ENCODE measurements around the gene MRPL42.
"Not testable (repeated sequence)": the region's sequence is repeated elsewhere in the genome, so short reads cannot be mapped to it uniquely, and the experiment has no call there.

MRPL42 gene

DNA sequence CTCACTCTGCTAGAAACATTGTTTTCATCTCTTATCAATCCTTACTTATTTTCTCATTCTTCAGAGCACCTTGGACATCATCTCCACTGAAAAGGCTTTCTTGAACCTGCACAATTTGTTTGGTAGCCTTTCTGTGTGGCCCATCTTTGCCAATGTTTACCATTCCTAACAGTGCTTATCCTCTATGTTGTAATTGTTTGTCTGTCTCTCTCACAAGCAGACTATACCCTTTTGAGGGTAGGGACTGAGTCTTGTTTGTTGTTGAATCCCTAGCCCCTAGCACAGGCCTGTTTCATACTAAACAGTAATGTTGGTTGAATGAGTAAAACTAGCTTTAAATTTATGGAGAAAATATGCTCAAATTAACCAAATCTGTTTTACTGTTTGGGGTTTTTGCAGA is 9.2 kb downstream of the MRPL42 start:
- H3K27me3 ChIP-seq (ENCODE audit: insufficient read depth, low read length) = no peaks in the 10 kb centered on the region
- H3K9ac ChIP-seq (ENCODE audit: low read depth, low read length) = no peak overlapping the region
- no peaks in the 10 kb centered on the region for H3K9me3 ChIP-seq (ENCODE audit: insufficient read depth, low read depth, low read length)
- H3K4me3 ChIP-seq (ENCODE audit: low read length) = no peak overlapping the region
- peaks cover 95% of the 10 kb centered on the region for H3K36me3 ChIP-seq (ENCODE audit: insufficient read depth, low read depth, low read length)
- H3K27ac ChIP-seq (ENCODE audit: low read length) = no peak overlapping the region
- H3K4me1 ChIP-seq (ENCODE audit: insufficient read depth, low read length) = no peaks in the 10 kb centered on the region

- Histone ChIP-seq H3K9ac (ENCODE audit: low read depth, low read length) (no peak overlapping the region), H3K4me3 (ENCODE audit: low read length) (no peak overlapping the region), H3K27ac (ENCODE audit: low read length) (no peak overlapping the region), H3K9me3 (ENCODE audit: insufficient read depth, low read depth, low read length) (no peaks in the 10 kb centered on the region), H3K36me3 (ENCODE audit: insufficient read depth, low read depth, low read length) (peaks cover 97% of the 10 kb centered on the region), H3K4me1 (ENCODE audit: insufficient read depth, low read length) (no peaks in the 10 kb centered on the region), H3K27me3 (ENCODE audit: insufficient read depth, low read length) (no peaks in the 10 kb centered on the region)
These were observed 15.4 kb downstream of the MRPL42 start for GRCh38 chr12:93482721-93483120.

DNA sequence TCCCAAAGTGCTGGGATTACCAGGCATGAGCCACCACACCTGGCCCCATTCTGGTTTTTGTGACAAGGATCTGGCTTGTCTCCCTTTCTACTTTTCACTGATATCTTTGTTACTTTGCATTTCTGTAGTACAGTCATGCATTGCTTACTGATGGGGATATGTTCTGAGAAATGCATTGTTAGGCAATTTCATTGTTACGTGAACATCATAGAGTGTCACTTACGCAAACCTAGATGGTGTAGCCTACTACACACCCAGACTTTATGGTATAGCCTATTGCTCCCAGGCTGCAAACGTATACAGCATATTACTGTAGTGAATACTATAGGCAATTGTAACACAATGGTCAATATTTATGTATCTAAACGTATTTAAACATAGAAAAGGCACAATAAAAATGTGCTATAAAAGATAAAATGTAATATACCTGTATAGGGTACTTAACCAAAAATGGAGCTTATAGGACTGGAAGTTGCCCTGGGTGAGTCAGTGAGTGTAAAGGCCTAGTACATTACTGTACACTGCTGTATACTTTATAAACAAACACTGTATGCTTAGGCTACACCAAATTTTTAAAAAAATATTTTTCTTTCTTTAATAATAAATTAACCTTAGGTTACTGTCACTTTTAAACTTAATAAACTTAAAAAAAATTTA is 16.0 kb downstream of the MRPL42 start:
- Histone ChIP-seq H3K36me3 (ENCODE audit: insufficient read depth, low read depth, low read length) (peaks cover 97% of the 10 kb centered on the region), H3K9me3 (ENCODE audit: insufficient read depth, low read depth, low read length) (no peaks in the 10 kb centered on the region), H3K27ac (ENCODE audit: low read length) (no peak overlapping the region), H3K9ac (ENCODE audit: low read depth, low read length) (no peak overlapping the region), H3K4me1 (ENCODE audit: insufficient read depth, low read length) (no peaks in the 10 kb centered on the region), H3K4me3 (ENCODE audit: low read length) (no peak overlapping the region), H3K27me3 (ENCODE audit: insufficient read depth, low read length) (no peaks in the 10 kb centered on the region)

DNA sequence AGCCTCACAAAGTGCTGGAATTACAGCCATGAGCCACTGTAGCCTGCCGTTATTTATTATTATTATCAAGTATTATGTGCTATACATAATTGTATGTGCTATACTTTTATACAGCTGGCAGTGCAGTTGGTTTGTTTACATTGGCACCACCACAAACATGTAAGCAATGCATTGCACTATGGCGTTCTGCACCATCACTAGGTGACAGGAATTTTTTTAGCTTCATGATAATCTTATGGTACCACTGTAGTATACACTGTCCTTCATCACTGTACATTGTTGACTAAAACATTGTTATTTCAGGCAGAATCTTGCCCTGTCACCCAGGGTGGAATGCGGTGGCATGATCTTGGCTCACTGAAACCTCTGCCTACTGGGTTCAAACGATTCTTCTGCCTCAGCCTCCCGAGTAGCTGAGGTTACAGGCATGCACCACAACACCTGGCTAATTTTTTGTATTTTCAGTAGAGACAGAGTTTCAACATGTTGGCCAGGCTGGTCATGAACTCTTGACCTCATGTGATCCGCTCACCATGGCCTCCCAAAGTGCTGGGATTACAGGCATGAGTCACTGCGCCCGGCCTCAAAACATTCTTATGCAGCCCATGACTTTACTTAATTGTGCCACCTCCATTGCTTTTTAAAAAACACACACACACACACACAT is 17.1 kb downstream of the MRPL42 start:
- Histone ChIP-seq H3K27me3 (ENCODE audit: insufficient read depth, low read length) (no peaks in the 10 kb centered on the region), H3K4me3 (ENCODE audit: low read length) (no peak overlapping the region), H3K27ac (ENCODE audit: low read length) (no peak overlapping the region), H3K36me3 (ENCODE audit: insufficient read depth, low read depth, low read length) (peaks cover 95% of the 10 kb centered on the region), H3K9me3 (ENCODE audit: insufficient read depth, low read depth, low read length) (no peaks in the 10 kb centered on the region), H3K4me1 (ENCODE audit: insufficient read depth, low read length) (no peaks in the 10 kb centered on the region), H3K9ac (ENCODE audit: low read depth, low read length) (no peak overlapping the region)

GRCh38 chr12:93492808-93493207 is 25.5 kb downstream of the MRPL42 start:
- not testable (repeated sequence) for H3K4me3 ChIP-seq (ENCODE audit: low read length); H3K27me3 ChIP-seq (ENCODE audit: insufficient read depth, low read length); H3K27ac ChIP-seq (ENCODE audit: low read length); H3K4me1 ChIP-seq (ENCODE audit: insufficient read depth, low read length); H3K9ac ChIP-seq (ENCODE audit: low read depth, low read length); H3K9me3 ChIP-seq (ENCODE audit: insufficient read depth, low read depth, low read length)
- H3K36me3 ChIP-seq (ENCODE audit: insufficient read depth, low read depth, low read length) = peaks cover 75% of the 10 kb centered on the region

GRCh38 chr12:93494096-93494495 is 26.8 kb downstream of the MRPL42 start:
- no peak overlapping the region for H3K27ac ChIP-seq (ENCODE audit: low read length)
- no peak overlapping the region for H3K9ac ChIP-seq (ENCODE audit: low read depth, low read length)
- peaks cover 62% of the 10 kb centered on the region for H3K36me3 ChIP-seq (ENCODE audit: insufficient read depth, low read depth, low read length)
- no peaks in the 10 kb centered on the region for H3K27me3 ChIP-seq (ENCODE audit: insufficient read depth, low read length)
- no peaks in the 10 kb centered on the region for H3K4me1 ChIP-seq (ENCODE audit: insufficient read depth, low read length)
- H3K9me3 ChIP-seq (ENCODE audit: insufficient read depth, low read depth, low read length) = no peaks in the 10 kb centered on the region
- H3K4me3 ChIP-seq (ENCODE audit: low read length) = no peak overlapping the region

DNA sequence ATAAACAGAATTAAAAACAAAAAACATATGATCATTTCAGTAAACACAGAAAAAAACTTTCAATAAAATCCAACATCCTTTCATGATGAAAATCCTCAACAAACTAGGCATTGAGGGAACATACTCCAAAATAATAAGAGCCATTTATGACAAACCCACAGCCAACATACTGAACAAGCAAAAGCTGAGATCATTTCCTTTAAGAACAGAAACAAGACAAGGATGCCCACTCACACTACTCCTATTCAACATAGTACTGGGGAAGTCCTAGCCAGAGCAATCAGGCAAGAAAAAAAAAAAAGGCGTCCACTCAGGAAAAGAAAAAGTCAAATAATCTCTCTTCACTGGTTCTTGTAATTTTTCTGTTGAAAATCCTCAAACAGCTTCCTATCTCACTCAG is 30.1 kb downstream of the MRPL42 start:
- Histone ChIP-seq H3K9ac (ENCODE audit: low read depth, low read length) (no peak overlapping the region), H3K27ac (ENCODE audit: low read length) (no peak overlapping the region), H3K4me3 (ENCODE audit: low read length) (no peak overlapping the region), H3K9me3 (ENCODE audit: insufficient read depth, low read depth, low read length) (no peaks in the 10 kb centered on the region), H3K4me1 (ENCODE audit: insufficient read depth, low read length) (0 out of 2 replicates have a peak, but pooled peaks cover 3% of the 10 kb centered on the region), H3K36me3 (ENCODE audit: insufficient read depth, low read depth, low read length) (peaks cover 64% of the 10 kb centered on the region), H3K27me3 (ENCODE audit: insufficient read depth, low read length) (no peaks in the 10 kb centered on the region)

GRCh38 chr12:93498813-93499212 is 31.5 kb downstream of the MRPL42 start:
- not testable (repeated sequence) for H3K4me3 ChIP-seq (ENCODE audit: low read length); H3K27ac ChIP-seq (ENCODE audit: low read length); H3K4me1 ChIP-seq (ENCODE audit: insufficient read depth, low read length); H3K27me3 ChIP-seq (ENCODE audit: insufficient read depth, low read length); H3K9ac ChIP-seq (ENCODE audit: low read depth, low read length); H3K9me3 ChIP-seq (ENCODE audit: insufficient read depth, low read depth, low read length)
- peaks cover 73% of the 10 kb centered on the region for H3K36me3 ChIP-seq (ENCODE audit: insufficient read depth, low read depth, low read length)

DNA sequence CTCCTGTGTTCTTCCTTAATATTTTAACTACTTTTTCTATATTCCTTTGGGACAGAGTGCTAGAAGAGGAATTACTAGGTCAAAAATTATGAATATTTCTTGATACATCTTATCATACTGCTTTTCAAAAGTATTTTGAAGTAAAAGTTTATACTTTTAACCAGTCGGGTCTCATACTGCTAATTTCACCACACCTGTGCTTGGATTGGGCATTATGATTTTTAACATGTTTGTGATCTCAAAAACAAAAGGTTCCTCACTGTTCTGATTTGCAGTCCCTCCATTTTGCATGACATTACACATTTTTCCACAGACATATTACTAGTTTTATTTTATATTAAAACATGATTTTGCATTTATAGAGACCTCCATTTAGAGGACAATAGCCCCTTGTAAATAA is 32.9 kb downstream of the MRPL42 start:
- peaks cover 75% of the 10 kb centered on the region for H3K36me3 ChIP-seq (ENCODE audit: insufficient read depth, low read depth, low read length)

GRCh38 chr12:93500667-93501066 is 33.4 kb downstream of the MRPL42 start:
- Histone ChIP-seq H3K36me3 (ENCODE audit: insufficient read depth, low read depth, low read length) (peaks cover 75% of the 10 kb centered on the region), H3K9me3 (ENCODE audit: insufficient read depth, low read depth, low read length) (no peaks in the 10 kb centered on the region), H3K9ac (ENCODE audit: low read depth, low read length) (no peak overlapping the region), H3K27me3 (ENCODE audit: insufficient read depth, low read length) (no peaks in the 10 kb centered on the region), H3K4me1 (ENCODE audit: insufficient read depth, low read length) (0 out of 2 replicates have a peak, but pooled peaks cover 3% of the 10 kb centered on the region), H3K27ac (ENCODE audit: low read length) (no peak overlapping the region), H3K4me3 (ENCODE audit: low read length) (no peak overlapping the region)

More for the DNA sequence above, 32.9 kb downstream of the MRPL42 start:
- H3K27me3 ChIP-seq (ENCODE audit: insufficient read depth, low read length) = no peaks in the 10 kb centered on the region
- no peaks in the 10 kb centered on the region for H3K9me3 ChIP-seq (ENCODE audit: insufficient read depth, low read depth, low read length)
- no peak overlapping the region for H3K4me3 ChIP-seq (ENCODE audit: low read length)
- H3K27ac ChIP-seq (ENCODE audit: low read length) = no peak overlapping the region
- 0 out of 2 replicates have a peak, but pooled peaks cover 3% of the 10 kb centered on the region for H3K4me1 ChIP-seq (ENCODE audit: insufficient read depth, low read length)
- no peak overlapping the region for H3K9ac ChIP-seq (ENCODE audit: low read depth, low read length)

- no peaks in the 10 kb centered on the region for H3K27me3 ChIP-seq (ENCODE audit: insufficient read depth, low read length)
- no peak overlapping the region for H3K9ac ChIP-seq (ENCODE audit: low read depth, low read length)
- 0 out of 2 replicates have a peak, but pooled peaks cover 3% of the 10 kb centered on the region for H3K4me1 ChIP-seq (ENCODE audit: insufficient read depth, low read length)
- no peak overlapping the region for H3K27ac ChIP-seq (ENCODE audit: low read length)
- no peaks in the 10 kb centered on the region for H3K9me3 ChIP-seq (ENCODE audit: insufficient read depth, low read depth, low read length)
- H3K4me3 ChIP-seq (ENCODE audit: low read length) = no peak overlapping the region
- peaks cover 64% of the 10 kb centered on the region for H3K36me3 ChIP-seq (ENCODE audit: insufficient read depth, low read depth, low read length)
These were observed 35.7 kb downstream of the MRPL42 start for GRCh38 chr12:93502802-93503623.
